ENCODE measurements around the gene ZNF558.
"Not testable (repeated sequence)": the region's sequence is repeated elsewhere in the genome, so short reads cannot be mapped to it uniquely, and the experiment has no call there.

Gene ZNF558

GRCh38 chr19:8835446-8835845, 3.3 kb upstream of the ZNF558 start:
- FAIRE-seq (no peak), DNase-seq (ENCODE audit: insufficient read length) (no peak)
- TF ChIP-seq TAF1 (IDR thresholded peaks at IDR 0.05; ENCODE audit: borderline replicate concordance, low read depth, low read length) (no peak), POLR2AphosphoS5 (IDR thresholded peaks at IDR 0.05; ENCODE audit: low read depth, low read length) (no peak), POLR2A (IDR thresholded peaks at IDR 0.05; ENCODE audit: low read depth, low read length) (no peak)

GRCh38 chr19:8831832-8832131, 322 bp downstream of the ZNF558 start:
- DNase-seq (ENCODE audit: insufficient read length) (no peak), FAIRE-seq (no peak)
- TF ChIP-seq TAF1 (IDR thresholded peaks at IDR 0.05; ENCODE audit: borderline replicate concordance, low read depth, low read length) = no peak
- TF ChIP-seq POLR2A (IDR thresholded peaks at IDR 0.05; ENCODE audit: low read depth, low read length) = no peak
- no peak for TF ChIP-seq POLR2AphosphoS5 (IDR thresholded peaks at IDR 0.05; ENCODE audit: low read depth, low read length)

DNA sequence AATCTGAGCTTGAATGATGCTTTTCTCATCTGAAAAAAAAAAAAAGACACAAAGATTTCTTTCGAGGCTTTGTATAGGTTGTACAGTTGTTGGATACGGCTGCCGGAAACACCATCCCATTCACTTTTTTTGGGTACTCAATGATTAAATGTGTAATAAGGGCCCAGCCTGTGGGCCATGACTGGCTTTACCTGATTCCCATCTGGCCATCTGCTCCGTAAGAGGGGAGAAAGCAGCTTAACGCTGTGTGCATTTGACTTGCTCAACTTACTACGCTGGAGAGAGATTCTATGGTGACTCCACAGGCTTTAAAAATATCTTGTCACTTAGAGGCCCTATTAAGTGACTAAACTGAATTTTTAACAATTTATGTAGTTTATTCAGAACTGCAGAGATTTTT, 731 bp downstream of the ZNF558 start:
- TF ChIP-seq POLR2AphosphoS5 (IDR thresholded peaks at IDR 0.05; ENCODE audit: low read depth, low read length) (no peak), TAF1 (IDR thresholded peaks at IDR 0.05; ENCODE audit: borderline replicate concordance, low read depth, low read length) (no peak)
- no peak for FAIRE-seq
- DNase-seq (ENCODE audit: insufficient read length) = no peak

DNA sequence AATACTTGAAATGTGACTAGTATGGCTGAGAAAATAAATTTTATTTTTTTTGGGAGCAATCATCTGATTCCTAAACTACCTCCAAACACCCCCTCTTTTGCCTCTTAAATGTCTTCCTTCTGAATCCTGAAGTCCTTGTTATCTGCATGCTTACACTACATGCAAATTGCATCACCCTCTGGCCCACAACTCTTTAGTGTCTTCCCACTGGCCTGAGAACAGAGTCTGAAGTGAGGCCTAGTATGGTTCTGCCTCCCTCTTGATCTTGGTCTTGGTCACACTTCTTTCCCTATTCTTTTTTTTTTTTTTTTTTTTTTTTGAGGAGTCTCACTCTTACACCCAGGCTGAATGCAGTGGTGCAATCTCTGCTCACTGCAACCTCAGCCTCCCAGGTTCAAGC, 4.8 kb downstream of the ZNF558 start:
- TF ChIP-seq POLR2AphosphoS5 (IDR thresholded peaks at IDR 0.05; ENCODE audit: low read depth, low read length) = no peak
- TF ChIP-seq POLR2A (IDR thresholded peaks at IDR 0.05; ENCODE audit: low read depth, low read length) = no peak
- TF ChIP-seq TAF1 (IDR thresholded peaks at IDR 0.05; ENCODE audit: borderline replicate concordance, low read depth, low read length) = no peak
- no peak for DNase-seq (ENCODE audit: insufficient read length)
- FAIRE-seq = no peak

DNA sequence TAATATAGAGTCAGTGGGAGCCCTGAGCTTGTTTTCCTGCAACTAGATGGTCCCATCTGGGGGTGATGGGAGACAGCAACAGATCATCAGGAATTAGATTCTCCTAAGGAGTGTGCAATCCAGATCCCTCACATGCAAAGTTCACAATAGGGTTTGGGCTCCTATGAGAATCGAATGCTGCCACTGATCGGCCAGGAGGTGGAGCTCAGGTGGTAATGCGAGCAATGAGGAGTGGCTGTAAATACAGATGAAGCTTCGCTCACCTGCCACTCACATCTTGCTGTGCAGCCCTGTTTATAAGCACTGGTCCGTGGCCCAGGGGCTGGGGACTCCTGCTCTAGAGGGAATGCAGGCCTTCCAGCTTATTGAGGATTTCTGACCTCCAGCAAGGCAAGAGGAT, 5.7 kb downstream of the ZNF558 start:
- TF ChIP-seq TAF1 (IDR thresholded peaks at IDR 0.05; ENCODE audit: borderline replicate concordance, low read depth, low read length) (no peak), POLR2AphosphoS5 (IDR thresholded peaks at IDR 0.05; ENCODE audit: low read depth, low read length) (no peak), POLR2A (IDR thresholded peaks at IDR 0.05; ENCODE audit: low read depth, low read length) (no peak)
- FAIRE-seq (no peak), DNase-seq (ENCODE audit: insufficient read length) (no peak)

DNA sequence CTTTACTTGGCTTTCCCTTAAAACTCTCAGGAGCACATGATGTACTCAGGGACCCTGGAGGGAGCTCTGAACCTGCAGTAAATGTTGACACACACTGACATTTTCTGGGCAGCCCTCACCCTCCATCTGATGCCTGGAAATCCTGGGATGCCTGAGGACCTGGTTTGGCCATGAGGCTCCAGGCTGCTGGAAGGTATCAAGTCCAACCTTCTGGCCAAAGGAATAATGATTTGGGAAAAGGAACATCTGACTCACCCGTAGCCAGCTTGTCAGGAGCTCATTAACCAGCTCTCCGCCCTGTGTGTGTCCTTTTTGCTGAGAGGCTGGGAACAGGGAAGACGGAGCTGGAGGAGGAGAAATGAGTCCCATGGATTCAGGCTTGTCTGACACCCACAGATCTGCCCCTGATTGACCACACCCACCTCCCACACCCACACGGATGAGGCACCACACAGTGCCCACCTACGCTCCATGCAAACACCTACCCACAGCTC, 10.3 kb downstream of the ZNF558 start:
- FAIRE-seq (no peak), DNase-seq (ENCODE audit: insufficient read length) (no peak)
- no peak for TF ChIP-seq POLR2A (IDR thresholded peaks at IDR 0.05; ENCODE audit: low read depth, low read length)
- no peak for TF ChIP-seq TAF1 (IDR thresholded peaks at IDR 0.05; ENCODE audit: borderline replicate concordance, low read depth, low read length)
- TF ChIP-seq POLR2AphosphoS5 (IDR thresholded peaks at IDR 0.05; ENCODE audit: low read depth, low read length) = no peak

DNA sequence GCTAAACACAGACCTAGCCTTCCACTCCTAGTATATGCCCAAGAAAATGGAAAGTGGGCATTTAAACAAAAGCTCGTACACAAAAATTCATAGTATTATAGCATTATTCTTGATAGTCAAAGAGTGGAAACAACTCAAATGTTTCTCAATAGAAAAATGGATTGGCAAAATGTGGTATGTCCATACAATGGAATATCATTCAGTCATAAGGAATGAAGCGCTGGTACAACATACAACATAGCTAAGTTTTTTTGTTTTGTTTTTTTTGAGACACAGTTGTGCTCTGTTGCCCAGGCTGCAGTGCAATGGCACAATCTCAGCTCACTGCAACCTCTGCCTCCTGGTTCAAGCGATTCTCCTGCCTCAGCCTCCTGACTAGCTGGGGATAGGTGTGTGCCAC, 11.9 kb downstream of the ZNF558 start:
- TF ChIP-seq POLR2AphosphoS5 (IDR thresholded peaks at IDR 0.05; ENCODE audit: low read depth, low read length) = no peak
- no peak for TF ChIP-seq POLR2A (IDR thresholded peaks at IDR 0.05; ENCODE audit: low read depth, low read length)
- no peak for TF ChIP-seq TAF1 (IDR thresholded peaks at IDR 0.05; ENCODE audit: borderline replicate concordance, low read depth, low read length)
- DNase-seq (ENCODE audit: insufficient read length) (no peak), FAIRE-seq (no peak)

DNA sequence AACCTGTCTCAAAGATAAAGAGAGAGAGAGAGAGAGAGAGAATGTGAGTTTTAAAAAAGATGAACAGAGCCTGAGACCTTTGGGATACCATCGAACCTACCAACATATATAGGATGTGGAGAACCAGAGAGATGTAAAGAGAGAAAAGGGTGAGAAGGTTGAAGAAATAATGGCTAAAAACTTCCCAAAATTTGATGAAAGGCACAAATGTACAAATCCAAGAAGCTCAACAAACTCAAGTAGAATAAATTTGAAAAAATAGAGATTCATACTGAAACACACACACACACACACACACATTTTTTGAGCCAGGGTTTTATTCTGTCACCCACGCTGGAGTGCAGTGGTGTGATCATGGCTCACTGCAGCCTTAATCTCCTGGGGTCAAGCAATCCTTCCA, 16.3 kb downstream of the ZNF558 start:
- no peak for TF ChIP-seq POLR2AphosphoS5 (IDR thresholded peaks at IDR 0.05; ENCODE audit: low read depth, low read length)
- no peak for TF ChIP-seq TAF1 (IDR thresholded peaks at IDR 0.05; ENCODE audit: borderline replicate concordance, low read depth, low read length)
- TF ChIP-seq POLR2A (IDR thresholded peaks at IDR 0.05; ENCODE audit: low read depth, low read length) = no peak
- DNase-seq (ENCODE audit: insufficient read length) = no peak
- FAIRE-seq = no peak

GRCh38 chr19:8814176-8814575, 17.9 kb downstream of the ZNF558 start:
- FAIRE-seq (no peak), DNase-seq (ENCODE audit: insufficient read length) (no peak)

DNA sequence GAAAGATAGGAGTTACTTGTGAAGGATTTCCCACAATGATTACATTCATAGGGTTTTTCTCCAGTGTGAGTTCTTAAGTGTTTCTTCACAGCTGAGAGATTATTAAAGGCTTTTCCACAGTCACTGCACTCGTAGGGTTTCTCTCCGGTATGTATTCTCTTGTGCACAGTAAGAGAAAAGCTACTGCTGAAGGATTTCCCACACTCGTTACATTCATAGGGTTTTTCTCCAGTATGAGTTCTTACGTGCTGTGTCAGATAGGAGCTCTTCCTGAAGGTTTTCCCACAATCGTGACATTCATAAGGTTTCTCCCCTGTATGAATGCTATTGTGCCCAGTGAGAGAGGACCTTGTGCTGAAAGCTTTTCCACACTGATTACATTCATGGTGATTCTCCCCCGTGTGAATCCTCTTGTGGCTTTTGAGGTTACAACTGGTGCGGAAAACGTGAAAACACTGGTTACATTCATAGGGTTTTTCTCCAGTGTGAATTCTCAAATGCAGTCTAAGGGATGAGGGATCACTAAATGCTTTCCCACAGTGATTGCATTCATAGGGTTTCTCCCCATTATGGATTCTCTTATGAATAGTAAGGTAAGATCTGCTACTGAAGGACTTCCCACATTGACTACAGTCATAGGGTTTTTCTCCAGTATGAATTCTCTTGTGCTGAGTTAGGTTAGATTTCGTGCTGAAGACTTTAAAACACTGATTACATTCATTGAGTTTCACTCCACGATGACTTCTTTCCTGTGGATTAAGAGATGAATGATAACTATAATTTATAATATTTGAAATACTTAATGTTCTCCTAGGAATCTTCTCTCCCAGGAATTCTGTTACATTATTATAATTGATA, 20.6 kb downstream of the ZNF558 start:
- TF ChIP-seq TAF1 (IDR thresholded peaks at IDR 0.05; ENCODE audit: borderline replicate concordance, low read depth, low read length) = no peak
- no peak for TF ChIP-seq POLR2A (IDR thresholded peaks at IDR 0.05; ENCODE audit: low read depth, low read length)
- no peak for TF ChIP-seq POLR2AphosphoS5 (IDR thresholded peaks at IDR 0.05; ENCODE audit: low read depth, low read length)
- FAIRE-seq (no peak), DNase-seq (ENCODE audit: insufficient read length) (no peak)

More at GRCh38 chr19:8814176-8814575, 17.9 kb downstream of the ZNF558 start:
- TF ChIP-seq TAF1 (IDR thresholded peaks at IDR 0.05; ENCODE audit: borderline replicate concordance, low read depth, low read length) (no peak), POLR2AphosphoS5 (IDR thresholded peaks at IDR 0.05; ENCODE audit: low read depth, low read length) (no peak), POLR2A (IDR thresholded peaks at IDR 0.05; ENCODE audit: low read depth, low read length) (no peak)

GRCh38 chr19:8806661-8807060, 25.4 kb downstream of the ZNF558 start:
- DNase-seq (ENCODE audit: insufficient read length) = no peak
- TF ChIP-seq POLR2A (IDR thresholded peaks at IDR 0.05; ENCODE audit: low read depth, low read length) (no peak), POLR2AphosphoS5 (IDR thresholded peaks at IDR 0.05; ENCODE audit: low read depth, low read length) (no peak), TAF1 (IDR thresholded peaks at IDR 0.05; ENCODE audit: borderline replicate concordance, low read depth, low read length) (no peak)
- FAIRE-seq = no peak

DNA sequence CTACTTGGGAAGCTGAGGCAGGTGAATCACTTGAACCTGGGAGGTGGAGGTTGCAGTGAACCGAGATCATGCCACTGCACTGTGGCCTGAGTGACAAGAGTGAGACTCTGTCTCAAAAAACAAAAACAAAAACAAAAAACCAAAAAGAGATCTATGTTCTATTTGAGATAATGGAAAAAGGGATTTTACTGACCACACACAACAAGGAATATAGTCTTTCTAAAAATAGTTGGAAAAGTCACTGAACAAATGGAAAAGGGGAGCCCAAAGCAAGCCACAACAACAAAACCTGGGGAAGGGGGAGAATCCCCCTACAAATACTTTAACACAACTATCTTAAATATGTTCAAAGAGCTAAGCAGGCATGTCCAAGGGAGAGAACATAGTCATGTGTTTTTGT, 37.3 kb downstream of the ZNF558 start:
- TF ChIP-seq POLR2AphosphoS5 (IDR thresholded peaks at IDR 0.05; ENCODE audit: low read depth, low read length) (no peak), TAF1 (IDR thresholded peaks at IDR 0.05; ENCODE audit: borderline replicate concordance, low read depth, low read length) (no peak), POLR2A (IDR thresholded peaks at IDR 0.05; ENCODE audit: low read depth, low read length) (no peak)
- DNase-seq (ENCODE audit: insufficient read length) (no peak), FAIRE-seq (no peak)

- DNase-seq (ENCODE audit: insufficient read length); FAIRE-seq: not testable (repeated sequence)
Measured at GRCh38 chr19:8773587-8773986, 58.5 kb downstream of the ZNF558 start.

DNA sequence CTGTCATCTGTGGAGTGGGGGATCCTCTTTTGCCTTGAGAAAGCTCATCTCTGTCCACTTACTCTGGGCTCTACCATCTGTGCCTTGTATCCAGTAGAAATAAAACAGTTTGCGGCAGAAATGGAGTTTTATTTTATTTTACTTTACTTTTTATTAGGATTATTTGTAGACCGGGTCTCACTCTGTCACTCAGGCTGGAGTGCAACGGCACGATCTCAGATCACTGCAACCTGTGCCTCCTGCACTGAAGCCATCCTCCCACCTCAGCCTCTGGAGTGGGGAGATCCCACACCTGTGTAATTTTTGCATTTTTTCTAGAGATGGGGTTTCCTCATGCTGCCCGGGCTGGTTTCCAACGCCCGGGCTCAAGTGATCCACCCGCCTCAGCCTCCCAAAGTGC, 62.8 kb downstream of the ZNF558 start:
- not testable (repeated sequence) for DNase-seq (ENCODE audit: insufficient read length); FAIRE-seq

DNA sequence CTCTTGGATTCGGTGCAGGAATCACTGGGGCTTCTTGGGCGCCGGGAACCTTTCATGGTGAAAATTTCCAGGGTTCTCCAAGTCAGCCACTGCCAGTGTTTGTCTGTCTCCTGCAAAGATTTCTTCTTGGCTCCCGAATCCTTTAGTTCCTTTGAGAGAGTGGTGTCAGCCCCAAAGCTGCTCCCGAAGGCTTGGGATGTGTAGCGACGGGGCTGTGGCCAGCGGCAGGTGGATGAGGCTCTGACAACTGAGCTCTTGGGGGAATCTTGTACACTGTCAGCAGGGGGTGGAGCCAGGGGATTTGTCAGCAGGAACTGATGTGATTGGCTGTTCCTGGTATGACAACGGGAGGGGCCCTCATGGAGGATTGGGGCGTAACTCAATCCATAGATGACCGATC, 64.8 kb downstream of the ZNF558 start:
- not testable (repeated sequence) for FAIRE-seq; DNase-seq (ENCODE audit: insufficient read length)
